Femur (tissue), 1 donor: ENCODE measurements around the gene MAST2.
"Not testable (repeated sequence)": the region's sequence is repeated elsewhere in the genome, so short reads cannot be mapped to it uniquely, and the experiment has no call there.

Experiments
- DNase-seq: peaks from one replicate; pipeline ENCODE4 v3.0.0-alpha.2; 2017

MAST2 gene

GRCh38 chr1:45949462-45949861 is 146.1 kb downstream of the MAST2 start:
- DNase-seq: not testable (repeated sequence)

- no peak for DNase-seq
Observed at GRCh38 chr1:45952072-45952471, 148.7 kb downstream of the MAST2 start.

GRCh38 chr1:45953934-45954847 is 150.8 kb downstream of the MAST2 start:
- no peak for DNase-seq

GRCh38 chr1:45957684-45958083 is 154.3 kb downstream of the MAST2 start:
- no peak for DNase-seq

GRCh38 chr1:45958317-45958716 is 154.9 kb downstream of the MAST2 start:
- no peak for DNase-seq

- no peak for DNase-seq
Observed at GRCh38 chr1:45960930-45961715, 157.7 kb downstream of the MAST2 start.

- DNase-seq: not testable (repeated sequence)
Observed at GRCh38 chr1:45961936-45962335, 158.5 kb downstream of the MAST2 start.

GRCh38 chr1:45968941-45969666 is 165.7 kb downstream of the MAST2 start:
- DNase-seq: no peak

- no peak for DNase-seq
Observed at GRCh38 chr1:45969866-45970265, 166.5 kb downstream of the MAST2 start.

GRCh38 chr1:45971335-45971734 is 167.9 kb downstream of the MAST2 start:
- no peak for DNase-seq

- no peak for DNase-seq
Observed at GRCh38 chr1:45971922-45972531, 168.6 kb downstream of the MAST2 start.

GRCh38 chr1:45972621-45973020 is 169.2 kb downstream of the MAST2 start:
- no peak for DNase-seq

GRCh38 chr1:45973121-45973520 is 169.7 kb downstream of the MAST2 start:
- DNase-seq: no peak

- DNase-seq: no peak
Observed at GRCh38 chr1:45974541-45975269, 171.3 kb downstream of the MAST2 start.

- DNase-seq: no peak
Observed at GRCh38 chr1:45976623-45977022, 173.2 kb downstream of the MAST2 start.

GRCh38 chr1:45979074-45979777 is 175.8 kb downstream of the MAST2 start:
- no peak for DNase-seq

- DNase-seq: no peak
Observed at GRCh38 chr1:45979778-45980176, 176.4 kb downstream of the MAST2 start.

- no peak for DNase-seq
Observed at GRCh38 chr1:45982359-45982758, 178.9 kb downstream of the MAST2 start.

- DNase-seq: no peak
Observed at GRCh38 chr1:45983967-45984366, 180.6 kb downstream of the MAST2 start.

- no peak for DNase-seq
Observed at GRCh38 chr1:45987204-45987603, 183.8 kb downstream of the MAST2 start.

GRCh38 chr1:45989249-45989648 is 185.8 kb downstream of the MAST2 start:
- DNase-seq: no peak
